Ovary (tissue), 3 donors: ENCODE measurements around the gene SLC16A9.

ENCODE experiments used
- EP300 ChIP-seq: sonication (generic); formaldehyde crosslinking; IDR thresholded peaks from one replicate; pipeline ENCODE4 v1.6.1; 2017; ENCODE audit warnings: antibody characterized with exemption
- POLR2A ChIP-seq: fragments of 450-650 bp; IDR thresholded peaks from one replicate; pipeline ENCODE4 v1.6.1; 2017; ENCODE audit warnings: antibody characterized with exemption, mild to moderate bottlenecking, moderate library complexity
- TF ChIP-seq, protein P1 (sequence below), 3 donors: fragments of 450-650 bp in 2 of 3; fragments of 200-600 bp in 1 of 3; IDR thresholded peaks; one replicate each; pipeline versions ENCODE4 v1.5.1 to v1.8.0; 2016 to 2022; ENCODE audit warnings: antibody characterized with exemption in 3 of 3, mild to moderate bottlenecking in 1 of 3
- donor health status: DM: no; HTN: no; CAD: no.

DNA sequence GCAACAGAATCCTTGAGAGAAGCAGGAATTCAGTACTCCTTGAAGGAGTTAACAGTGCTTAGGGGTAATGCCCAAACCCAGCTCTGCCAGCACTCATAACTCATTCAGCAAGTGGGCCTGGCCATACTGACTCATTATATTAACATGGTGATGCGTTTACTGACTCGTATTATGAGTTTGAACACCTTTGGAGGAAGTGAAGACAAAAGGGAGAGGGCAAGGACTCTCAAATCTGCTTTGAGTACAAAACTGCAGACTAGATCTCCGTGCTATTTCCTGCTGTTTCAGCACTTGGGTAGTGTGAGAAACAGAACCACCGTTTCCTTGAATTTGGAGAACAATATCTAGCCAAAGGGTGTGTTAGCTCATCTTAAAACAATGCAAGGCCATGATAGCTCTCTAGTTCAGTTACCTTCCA, 30.8 kb downstream of the SLC16A9 start:
- TF ChIP-seq, protein P1, sequence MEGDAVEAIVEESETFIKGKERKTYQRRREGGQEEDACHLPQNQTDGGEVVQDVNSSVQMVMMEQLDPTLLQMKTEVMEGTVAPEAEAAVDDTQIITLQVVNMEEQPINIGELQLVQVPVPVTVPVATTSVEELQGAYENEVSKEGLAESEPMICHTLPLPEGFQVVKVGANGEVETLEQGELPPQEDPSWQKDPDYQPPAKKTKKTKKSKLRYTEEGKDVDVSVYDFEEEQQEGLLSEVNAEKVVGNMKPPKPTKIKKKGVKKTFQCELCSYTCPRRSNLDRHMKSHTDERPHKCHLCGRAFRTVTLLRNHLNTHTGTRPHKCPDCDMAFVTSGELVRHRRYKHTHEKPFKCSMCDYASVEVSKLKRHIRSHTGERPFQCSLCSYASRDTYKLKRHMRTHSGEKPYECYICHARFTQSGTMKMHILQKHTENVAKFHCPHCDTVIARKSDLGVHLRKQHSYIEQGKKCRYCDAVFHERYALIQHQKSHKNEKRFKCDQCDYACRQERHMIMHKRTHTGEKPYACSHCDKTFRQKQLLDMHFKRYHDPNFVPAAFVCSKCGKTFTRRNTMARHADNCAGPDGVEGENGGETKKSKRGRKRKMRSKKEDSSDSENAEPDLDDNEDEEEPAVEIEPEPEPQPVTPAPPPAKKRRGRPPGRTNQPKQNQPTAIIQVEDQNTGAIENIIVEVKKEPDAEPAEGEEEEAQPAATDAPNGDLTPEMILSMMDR (IDR thresholded peaks at IDR 0.05) = no peak
- no peak for TF ChIP-seq POLR2A
- TF ChIP-seq EP300 = no peak
